SU-DHL-6 (cell line): ENCODE data around the gene RPL4.

Experiments
- CTCF ChIP-seq: fragments of 200-600 bp; sonication (generic); IDR thresholded peaks from one replicate; pipeline ENCODE4 v1.5.1; 2017; ENCODE audit warnings: antibody characterized with exemption, mild to moderate bottlenecking, low read length, moderate library complexity; ENCODE audit not compliant: insufficient read depth, poor library complexity, severe bottlenecking
- EZH2phosphoT487 ChIP-seq: fragments of 200-600 bp; sonication (generic), shearing (Covaris generic); conservative IDR thresholded peaks from 2 replicates; pipeline ENCODE4 v1.6.1; 2018; ENCODE audit warnings: mild to moderate bottlenecking, antibody characterized with exemption, low read length, moderate library complexity, mixed read lengths

GRCh38 chr15:66461917-66462316 lies 42.7 kb downstream of the RPL4 start:
- no peak for TF ChIP-seq CTCF
- TF ChIP-seq EZH2phosphoT487 = no peak
